HCT116 (cell line): ENCODE measurements around the gene PBXIP1.

ENCODE experiments used
- ELF1 ChIP-seq: IDR thresholded peaks from 2 replicates; pipeline ENCODE4 v1.6.1; 2012; ENCODE audit warnings: low read depth, borderline replicate concordance
- EZH2 ChIP-seq: fragments of 200-600 bp; sonication (generic); IDR thresholded peaks from 2 replicates; pipeline ENCODE4 v1.6.1; 2017; ENCODE audit warnings: antibody characterized with exemption, mixed run types
- EZH2phosphoT487 ChIP-seq: fragments of 200-600 bp; IDR thresholded peaks from 2 replicates; pipeline ENCODE4 v1.6.1; 2018; ENCODE audit warnings: antibody characterized with exemption, borderline replicate concordance
- POLR2A ChIP-seq: IDR thresholded peaks from 2 replicates; pipeline ENCODE4 v1.7.0; 2011; ENCODE audit warnings: borderline replicate concordance; ENCODE audit not compliant: insufficient read depth, insufficient read length; ENCODE audit errors: extremely low read depth
- SIN3A ChIP-seq: IDR thresholded peaks from 2 replicates; pipeline ENCODE4 v1.6.1; 2012; ENCODE audit warnings: low read depth
- SRF ChIP-seq: IDR thresholded peaks from 2 replicates; pipeline ENCODE4 v1.6.1; 2012; ENCODE audit warnings: low read depth
- YY1 ChIP-seq: IDR thresholded peaks from 2 replicates; pipeline ENCODE4 v1.6.1; 2011; ENCODE audit warnings: low read length, low read depth, moderate library complexity, mild to moderate bottlenecking; ENCODE audit not compliant: insufficient replicate concordance; ENCODE audit errors: extremely low read depth
- TF ChIP-seq, protein P1 (sequence below), 3 experiments: fragments of 200-600 bp in 1 of 3; sonication (generic) in 1 of 3; IDR thresholded peaks in 2 of 3; conservative IDR thresholded peaks in 1 of 3; 2 replicates each; pipeline ENCODE4 v1.5.1; 2012 to 2017; ENCODE audit warnings: low read depth in 2 of 3, low read length in 2 of 3, antibody characterized with exemption in 1 of 3, borderline replicate concordance in 1 of 3, control low read depth in 1 of 3, mild to moderate bottlenecking in 1 of 3, mixed read lengths in 1 of 3, mixed run types in 1 of 3, moderate library complexity in 1 of 3; ENCODE audit not compliant: insufficient read depth in 1 of 3
- TF ChIP-seq, protein P2 (sequence below): IDR thresholded peaks from 2 replicates; pipeline ENCODE4 v1.6.1; 2012

- no peak for TF ChIP-seq POLR2A
- TF ChIP-seq, protein P1, sequence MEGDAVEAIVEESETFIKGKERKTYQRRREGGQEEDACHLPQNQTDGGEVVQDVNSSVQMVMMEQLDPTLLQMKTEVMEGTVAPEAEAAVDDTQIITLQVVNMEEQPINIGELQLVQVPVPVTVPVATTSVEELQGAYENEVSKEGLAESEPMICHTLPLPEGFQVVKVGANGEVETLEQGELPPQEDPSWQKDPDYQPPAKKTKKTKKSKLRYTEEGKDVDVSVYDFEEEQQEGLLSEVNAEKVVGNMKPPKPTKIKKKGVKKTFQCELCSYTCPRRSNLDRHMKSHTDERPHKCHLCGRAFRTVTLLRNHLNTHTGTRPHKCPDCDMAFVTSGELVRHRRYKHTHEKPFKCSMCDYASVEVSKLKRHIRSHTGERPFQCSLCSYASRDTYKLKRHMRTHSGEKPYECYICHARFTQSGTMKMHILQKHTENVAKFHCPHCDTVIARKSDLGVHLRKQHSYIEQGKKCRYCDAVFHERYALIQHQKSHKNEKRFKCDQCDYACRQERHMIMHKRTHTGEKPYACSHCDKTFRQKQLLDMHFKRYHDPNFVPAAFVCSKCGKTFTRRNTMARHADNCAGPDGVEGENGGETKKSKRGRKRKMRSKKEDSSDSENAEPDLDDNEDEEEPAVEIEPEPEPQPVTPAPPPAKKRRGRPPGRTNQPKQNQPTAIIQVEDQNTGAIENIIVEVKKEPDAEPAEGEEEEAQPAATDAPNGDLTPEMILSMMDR (IDR thresholded peaks at IDR 0.05 in 2 of 3, conservative IDR thresholded peaks at IDR 0.05 in 1 of 3; ENCODE audit: borderline replicate concordance in 1 of 3, insufficient read depth in 1 of 3, low read depth in 2 of 3, low read length in 2 of 3) = no peak
- no peak for TF ChIP-seq YY1
- TF ChIP-seq, protein P2, sequence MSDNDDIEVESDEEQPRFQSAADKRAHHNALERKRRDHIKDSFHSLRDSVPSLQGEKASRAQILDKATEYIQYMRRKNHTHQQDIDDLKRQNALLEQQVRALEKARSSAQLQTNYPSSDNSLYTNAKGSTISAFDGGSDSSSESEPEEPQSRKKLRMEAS = no peak
- TF ChIP-seq ELF1 = no peak
- no peak for TF ChIP-seq EZH2
- TF ChIP-seq EZH2phosphoT487 = no peak
- TF ChIP-seq SRF = no peak
- no peak for TF ChIP-seq SIN3A
Measured at GRCh38 chr1:154938604-154939399, 17.1 kb downstream of the PBXIP1 start.
